Measurements from ENCODE around the gene TPSB2.
"Not testable (repeated sequence)": the region's sequence is repeated elsewhere in the genome, so short reads cannot be mapped to it uniquely, and the experiment has no call there.

Gene TPSB2

DNA sequence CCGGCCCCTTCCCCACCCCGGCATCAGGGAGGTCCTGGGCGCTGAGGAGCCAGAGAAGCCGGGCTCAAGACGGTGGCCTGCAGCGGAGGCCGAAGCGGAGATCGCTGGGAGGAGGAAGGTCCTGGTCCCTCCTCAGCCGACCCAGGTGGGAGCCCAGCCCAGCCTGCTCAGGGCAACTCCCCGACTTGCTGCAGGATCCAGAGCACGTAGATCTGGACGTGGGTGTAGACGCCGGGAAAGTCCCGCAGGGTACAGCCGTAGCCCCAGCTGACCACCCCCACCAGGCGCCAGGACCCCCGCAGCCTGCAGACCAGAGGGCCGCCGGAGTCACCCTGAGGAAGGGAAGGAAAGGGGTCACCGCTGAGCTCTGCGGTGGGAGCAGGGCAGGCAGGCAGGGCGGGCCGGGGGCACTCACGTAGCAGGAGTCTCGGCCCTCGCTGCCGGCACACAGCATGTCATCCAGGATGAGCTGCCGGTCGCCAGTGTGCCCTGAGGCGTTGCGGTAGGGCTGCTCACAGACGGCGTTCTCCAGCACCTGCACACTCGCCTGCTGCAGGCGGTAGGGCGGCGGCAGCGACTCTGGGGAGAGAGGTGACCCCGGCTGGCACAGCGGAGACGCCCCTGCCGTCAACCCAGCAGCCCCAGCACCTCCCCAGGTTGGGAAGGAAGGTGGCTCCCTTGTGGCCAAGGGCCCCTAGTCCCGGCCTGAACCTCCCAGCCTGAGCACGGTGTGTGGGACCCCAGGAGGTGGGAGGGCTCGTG, 31.3 kb upstream of the TPSB2 start:
- no peak for DNase-seq (ENCODE audit: low read depth, low spot score)

DNA sequence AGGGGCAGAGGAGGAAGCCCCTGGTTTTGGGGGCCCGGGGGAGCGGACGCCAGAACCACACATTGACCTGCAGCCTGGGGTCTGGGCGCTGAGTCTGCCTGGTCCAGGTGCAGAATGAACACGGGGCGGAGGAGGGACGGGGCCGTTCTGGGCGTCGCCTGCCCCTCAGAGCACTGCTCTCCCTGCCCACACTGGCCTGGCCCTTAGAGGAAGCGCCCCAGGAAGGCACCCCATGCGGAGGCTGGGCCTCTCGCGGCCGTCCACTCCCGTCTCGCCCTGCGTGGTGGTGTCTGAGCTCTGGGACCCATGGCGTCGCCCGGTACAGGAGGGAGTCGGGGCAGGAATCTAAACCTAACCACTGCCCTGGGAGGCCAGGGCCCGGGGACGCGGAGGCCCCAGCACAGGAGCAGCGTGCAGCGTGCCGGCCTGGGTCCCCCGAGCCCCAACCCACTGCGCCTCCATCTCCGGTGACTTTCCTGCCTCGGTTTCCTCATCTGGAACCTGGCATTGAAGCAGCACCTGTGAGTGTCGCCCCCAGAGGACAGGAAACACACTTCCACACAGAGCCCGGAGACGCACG, 30.2 kb upstream of the TPSB2 start:
- no peak for DNase-seq (ENCODE audit: low read depth, low spot score)

DNA sequence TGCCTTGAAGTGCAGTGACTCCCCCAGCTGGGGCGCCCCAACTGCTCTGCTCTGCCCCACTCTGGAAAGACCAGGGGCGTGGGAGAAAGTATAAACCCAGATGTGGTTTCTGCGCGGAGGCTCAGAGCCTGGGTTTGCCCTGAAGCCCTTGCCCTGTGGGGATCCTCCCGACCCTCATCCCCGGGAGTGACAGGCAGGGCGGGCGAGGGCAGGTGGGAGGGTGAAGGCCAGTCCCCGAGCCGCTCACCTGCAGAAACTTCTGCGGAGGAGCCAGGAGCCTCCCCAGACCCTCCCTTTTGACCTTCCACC, 29.7 kb upstream of the TPSB2 start:
- DNase-seq (ENCODE audit: low read depth, low spot score) = no peak

DNA sequence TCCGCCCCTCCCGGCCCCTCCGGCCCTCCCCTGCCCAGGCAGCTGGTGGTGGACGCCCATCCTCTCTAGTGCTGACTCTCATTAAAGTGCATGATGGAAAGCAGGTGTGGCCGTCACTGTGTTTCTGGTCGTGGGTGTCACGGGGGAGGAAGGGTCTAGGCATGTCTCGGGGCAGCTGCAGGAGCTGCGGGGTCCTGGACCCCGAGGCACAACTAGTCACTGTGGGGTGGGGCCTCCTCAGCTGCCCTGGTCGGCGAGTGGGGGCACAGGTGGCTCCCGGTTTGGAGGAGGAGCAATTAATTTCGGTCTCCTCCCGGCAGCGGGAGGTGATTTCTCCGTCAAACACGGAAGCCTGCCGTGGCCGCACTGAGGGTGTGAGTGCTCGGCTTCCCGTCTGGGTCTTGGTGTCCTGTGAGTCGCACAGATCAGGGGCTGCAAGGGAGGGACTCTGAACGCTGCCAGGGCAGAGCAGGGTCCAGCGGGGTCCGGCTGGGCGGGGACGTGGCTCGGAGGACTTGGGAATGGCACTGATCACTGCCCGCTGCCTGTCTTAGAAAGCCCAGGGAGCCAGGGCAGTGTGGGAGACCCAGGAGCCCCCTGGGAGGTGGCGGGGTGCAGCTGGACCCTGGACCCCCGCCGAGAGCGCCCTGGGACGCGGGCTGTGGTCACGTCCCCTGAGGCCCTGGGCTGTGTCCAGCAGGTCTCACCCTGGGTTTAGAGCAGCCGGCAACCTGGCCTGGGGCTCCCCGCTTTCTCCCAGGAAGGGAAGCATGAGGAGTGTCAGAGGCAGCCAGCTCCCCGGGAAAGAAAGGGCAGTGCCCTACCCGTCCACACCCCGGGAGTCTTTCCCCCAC, 29.1 kb upstream of the TPSB2 start:
- DNase-seq (ENCODE audit: low read depth, low spot score) = no peak

DNA sequence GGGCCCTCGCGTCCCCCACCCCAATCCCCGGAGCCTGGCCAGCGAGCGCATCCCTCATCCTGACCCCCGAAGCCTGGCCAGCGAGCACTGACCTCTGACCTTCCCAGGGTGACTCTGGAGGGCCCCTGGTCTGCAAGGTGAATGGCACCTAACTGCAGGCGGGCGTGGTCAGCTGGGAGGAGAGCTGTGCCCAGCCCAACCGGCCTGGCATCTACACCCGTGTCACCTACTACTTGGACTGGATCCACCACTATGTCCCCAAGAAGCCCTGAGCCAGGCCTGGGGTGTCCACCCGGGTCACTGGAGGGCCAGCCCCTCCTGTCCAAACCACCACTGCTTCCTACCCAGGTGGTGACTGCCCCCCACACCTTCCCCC, 28.2 kb upstream of the TPSB2 start:
- DNase-seq (ENCODE audit: low read depth, low spot score) = no peak

DNA sequence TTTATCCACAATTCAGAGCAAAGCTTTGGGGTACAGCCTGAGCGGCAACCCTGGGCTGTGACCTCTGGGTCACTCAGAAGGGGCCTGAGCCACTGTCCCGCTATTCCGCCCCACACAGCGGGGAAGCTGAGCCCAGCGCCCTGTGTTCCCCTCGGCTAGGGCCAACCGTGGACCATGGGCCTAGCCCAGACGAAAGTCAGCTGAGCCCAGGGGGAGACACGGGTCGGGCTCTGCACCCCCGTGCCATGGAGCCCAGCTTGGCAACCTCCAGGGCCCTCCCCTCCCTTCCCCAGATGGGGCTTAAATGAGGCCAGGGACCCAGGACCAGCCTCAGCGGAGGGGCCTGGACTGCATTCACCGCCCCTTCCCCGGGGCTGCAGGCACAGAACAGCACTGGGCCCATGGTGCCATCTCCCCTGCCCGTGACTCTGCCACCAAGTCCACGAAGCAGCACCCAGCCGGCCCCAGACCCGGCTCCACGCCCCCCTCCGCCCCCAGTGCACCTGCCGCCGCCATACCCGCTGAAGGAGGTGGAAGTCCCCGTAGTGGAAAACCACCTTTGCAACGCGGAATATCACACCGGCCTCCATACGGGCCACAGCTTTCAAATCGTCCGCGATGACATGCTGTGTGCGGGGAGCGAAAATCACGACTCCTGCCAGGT, 27.7 kb upstream of the TPSB2 start:
- DNase-seq (ENCODE audit: low read depth, low spot score) = no peak

DNA sequence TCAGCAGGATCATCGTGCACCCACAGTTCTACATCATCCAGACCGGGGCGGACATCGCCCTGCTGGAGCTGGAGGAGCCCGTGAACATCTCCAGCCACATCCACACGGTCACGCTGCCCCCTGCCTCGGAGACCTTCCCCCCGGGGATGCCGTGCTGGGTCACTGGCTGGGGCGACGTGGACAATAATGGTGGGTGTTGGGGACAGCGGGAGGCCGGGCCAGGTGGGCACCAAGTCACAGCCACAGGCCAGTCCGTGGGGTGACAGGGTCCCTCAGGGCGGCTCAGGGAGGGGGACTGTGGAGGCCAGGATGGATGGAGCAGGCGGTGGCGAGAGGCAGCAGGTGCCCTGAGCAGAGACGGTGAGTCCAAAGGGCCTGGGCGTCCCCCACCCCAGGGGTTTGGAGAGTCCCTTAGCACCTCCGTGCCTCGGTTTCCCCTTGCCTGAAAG, 26.9 kb upstream of the TPSB2 start:
- no peak for DNase-seq (ENCODE audit: low read depth, low spot score)

DNA sequence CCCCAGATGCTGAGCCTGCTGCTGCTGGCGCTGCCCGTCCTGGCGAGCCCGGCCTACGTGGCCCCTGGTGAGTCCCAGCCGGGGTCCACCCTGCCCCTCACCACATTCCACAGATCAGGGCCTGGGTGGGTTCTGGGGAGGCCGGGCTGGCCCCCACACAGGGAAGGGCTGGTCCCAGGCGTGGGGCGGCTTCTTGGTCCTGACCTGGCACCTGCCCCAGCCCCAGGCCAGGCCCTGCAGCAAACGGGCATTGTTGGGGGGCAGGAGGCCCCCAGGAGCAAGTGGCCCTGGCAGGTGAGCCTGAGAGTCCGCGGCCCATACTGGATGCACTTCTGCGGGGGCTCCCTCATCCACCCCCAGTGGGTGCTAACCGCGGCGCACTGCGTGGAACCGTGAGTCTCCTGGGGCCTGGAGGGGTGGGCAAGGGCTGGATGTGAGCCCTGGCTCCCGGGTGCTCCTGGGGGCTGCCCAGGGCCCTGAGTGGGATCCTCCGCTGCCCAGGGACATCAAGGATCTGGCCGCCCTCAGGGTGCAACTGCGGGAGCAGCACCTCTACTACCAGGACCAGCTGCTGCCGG, 26.4 kb upstream of the TPSB2 start:
- not testable (repeated sequence) for DNase-seq (ENCODE audit: low read depth, low spot score)

DNA sequence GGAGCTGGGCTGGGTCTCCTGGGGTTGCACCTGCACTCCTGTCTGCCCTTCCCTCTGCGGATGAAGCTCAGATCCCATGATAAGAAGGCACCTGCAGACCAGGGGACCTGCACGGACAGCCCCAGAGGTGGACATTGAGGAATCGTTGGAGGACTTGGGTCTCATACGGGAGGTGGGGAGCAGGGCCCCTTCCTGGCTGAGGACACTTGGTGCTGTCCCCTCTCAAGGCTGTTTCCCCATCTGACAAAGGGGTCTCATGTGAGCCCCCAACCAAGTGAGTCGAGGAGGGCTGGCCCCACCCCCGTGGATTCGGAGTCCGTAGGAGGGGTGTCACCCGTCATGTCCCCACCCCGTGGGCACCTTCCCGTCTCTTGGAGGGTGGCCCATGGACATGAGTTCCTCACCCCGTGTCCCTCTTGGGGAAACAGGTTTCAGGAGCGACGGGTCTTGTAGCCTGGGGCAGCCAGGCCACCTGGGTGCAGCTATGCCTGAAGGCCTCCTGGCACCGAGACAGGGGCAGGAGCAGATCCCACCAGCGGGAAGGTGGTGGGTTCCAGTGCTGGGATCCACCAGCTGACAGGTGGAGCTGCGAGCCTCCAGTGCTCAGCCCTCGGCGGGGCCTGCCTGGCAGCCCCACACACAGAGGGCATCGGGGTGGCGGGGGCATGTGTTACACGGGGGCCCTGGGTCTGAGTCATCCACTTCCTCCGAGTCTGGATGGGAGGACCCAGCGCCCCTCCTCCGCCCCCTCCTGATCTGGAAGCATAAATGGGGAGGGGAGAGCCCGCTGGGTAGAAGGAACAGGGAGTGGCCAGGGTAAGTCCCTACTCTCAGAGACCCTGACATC, 25.5 kb upstream of the TPSB2 start, which contains the start of gene TPSD1:
Gene TPSD1 (plus strand): TSS at position 794 of the 847 bp plus-strand sequence. CDS start 212 bp downstream, outside the sequence.
- DNase-seq (ENCODE audit: low read depth, low spot score) = not testable (repeated sequence)

DNA sequence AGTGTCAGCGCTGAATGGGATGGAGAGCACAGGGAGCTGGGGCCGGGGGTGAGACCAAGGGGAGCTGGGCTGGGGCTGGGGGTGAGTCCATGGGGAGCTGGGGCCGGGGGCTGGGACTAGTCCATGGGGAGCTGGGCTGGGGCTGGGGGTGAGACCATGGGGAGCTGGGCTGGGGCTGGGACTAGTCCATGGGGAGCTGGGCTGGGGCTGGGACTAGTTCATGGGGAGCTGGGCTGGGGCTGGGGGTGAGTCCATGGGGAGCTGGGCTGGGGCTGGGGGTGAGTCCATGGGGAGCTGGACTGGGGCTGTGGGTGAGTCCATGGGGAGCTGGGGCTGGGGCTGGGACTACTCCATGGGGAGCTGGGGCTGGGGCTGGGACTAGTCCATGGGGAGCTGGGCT, 24.8 kb upstream of the TPSB2 start:
- not testable (repeated sequence) for DNase-seq (ENCODE audit: low read depth, low spot score)

DNA sequence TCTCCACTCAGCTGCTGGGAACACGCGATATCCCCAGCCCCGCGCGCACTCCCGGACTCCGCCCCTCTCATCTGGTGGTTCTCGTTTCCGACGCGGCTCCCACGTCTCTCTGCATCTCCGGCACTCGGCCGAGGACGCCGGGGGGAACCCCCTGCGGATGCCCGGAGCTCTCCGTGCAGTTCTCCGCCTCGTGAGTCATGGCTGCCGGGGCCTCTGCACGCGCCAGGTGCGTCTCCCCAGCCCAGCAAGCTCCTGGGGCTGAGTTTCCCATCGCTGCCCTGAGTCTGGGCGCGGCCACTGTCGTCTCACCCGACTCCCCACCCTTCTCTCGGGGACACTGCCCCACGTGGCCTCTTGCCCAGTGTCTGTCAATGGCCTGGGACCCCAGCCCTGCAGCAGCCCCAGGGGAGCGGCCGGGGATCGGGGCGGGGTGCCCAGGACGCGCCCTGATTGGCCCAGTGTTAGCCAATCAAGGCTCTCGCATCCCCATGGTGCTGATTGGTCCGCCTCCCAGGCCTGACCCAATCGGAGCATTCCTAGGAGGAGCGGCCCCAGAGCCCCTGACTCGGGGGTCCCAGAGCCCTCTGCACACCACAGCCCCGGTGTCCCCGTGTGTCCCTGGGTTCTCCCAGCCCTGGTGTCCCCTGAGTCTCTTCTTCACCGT, 23.8 kb upstream of the TPSB2 start:
- not testable (repeated sequence) for DNase-seq (ENCODE audit: low read depth, low spot score)

DNA sequence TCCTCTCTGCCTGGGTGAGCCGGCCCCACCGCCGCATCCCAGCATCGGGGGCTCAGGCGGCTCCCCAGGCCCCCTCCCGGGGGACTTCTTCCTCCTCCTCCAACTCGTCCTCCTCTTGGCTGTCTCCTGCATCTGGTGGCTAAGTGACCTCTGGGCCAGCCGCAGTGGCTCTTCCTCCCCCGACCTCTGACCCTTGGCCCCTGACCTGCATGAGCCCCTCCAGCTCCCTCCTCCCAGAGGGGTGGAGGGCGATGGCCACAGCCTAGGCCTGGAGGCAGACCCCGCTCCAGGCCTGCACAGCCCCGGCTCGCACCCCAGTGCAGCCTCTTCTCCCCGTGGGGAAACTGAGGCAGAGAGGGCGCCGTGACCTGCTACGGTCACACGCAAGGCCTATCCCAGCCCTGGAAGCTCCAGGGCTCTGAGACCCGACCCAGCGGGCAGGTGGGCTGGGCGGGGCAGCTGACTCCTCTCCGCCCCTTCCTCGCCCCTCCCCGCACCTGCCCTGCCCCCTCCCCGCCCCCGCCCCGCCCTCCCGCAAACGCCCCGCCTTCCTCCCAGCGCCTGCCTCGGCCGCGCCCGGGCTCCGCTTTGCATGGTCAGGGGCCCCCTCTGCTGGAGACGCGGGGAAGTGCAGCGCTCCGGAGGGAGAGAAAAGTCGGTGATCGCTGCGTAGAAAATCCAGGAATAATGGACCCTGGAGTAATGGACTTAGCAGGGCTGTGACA, 19.2 kb upstream of the TPSB2 start:
- not testable (repeated sequence) for DNase-seq (ENCODE audit: low read depth, low spot score)

DNA sequence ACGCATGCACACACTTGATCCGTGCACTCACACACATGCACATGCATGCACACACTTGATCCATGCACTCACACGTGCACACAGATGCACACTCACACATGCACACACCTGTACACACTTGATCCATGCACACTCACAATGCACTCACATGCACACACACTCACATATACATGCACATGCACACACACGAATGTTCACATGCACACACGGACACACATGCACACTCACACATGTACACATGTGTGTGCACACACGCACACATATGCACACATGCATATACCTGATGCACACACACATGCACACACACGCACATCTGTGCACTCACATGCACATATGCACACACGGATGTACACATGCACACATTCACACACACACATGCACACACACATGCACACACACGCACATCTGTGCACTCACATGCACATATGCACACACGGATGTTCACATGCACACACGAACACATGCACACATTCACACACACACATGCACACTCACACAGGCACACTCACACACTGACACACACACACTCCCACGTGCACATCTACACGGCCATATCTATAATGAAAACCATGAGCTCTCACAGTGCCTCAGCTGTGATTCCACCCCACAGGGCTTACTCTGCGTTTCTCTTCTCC, 18.0 kb upstream of the TPSB2 start:
- DNase-seq (ENCODE audit: low read depth, low spot score) = not testable (repeated sequence)

DNA sequence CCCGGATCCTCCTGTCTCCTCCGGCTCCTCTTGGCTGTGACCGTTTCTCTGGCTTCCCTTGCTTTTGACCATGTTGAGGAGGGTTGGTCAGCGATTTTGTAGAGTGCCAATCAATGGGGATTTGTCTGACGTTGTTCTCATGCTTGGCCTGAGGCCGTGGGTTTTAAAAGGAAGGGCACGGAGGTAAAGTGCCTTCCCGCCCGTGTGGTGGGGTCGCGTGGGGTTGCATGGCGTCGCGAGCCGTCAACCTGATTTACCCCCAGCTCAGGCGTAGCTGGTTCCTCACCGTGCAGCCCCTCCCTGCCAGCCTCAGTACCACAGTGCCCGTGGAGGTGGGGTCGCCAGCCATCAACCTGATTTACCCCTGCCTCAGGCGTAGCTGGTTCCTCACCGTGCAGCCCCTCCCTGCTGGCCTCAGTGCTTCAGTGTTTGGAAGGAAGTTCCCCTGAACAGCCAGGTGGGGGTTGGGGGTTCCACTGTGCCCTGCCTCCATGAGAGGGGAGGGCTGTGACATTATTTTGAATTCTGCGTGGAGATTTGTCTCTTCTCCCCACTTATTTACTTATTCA, 15.6 kb upstream of the TPSB2 start:
- DNase-seq (ENCODE audit: low read depth, low spot score) = no peak

DNA sequence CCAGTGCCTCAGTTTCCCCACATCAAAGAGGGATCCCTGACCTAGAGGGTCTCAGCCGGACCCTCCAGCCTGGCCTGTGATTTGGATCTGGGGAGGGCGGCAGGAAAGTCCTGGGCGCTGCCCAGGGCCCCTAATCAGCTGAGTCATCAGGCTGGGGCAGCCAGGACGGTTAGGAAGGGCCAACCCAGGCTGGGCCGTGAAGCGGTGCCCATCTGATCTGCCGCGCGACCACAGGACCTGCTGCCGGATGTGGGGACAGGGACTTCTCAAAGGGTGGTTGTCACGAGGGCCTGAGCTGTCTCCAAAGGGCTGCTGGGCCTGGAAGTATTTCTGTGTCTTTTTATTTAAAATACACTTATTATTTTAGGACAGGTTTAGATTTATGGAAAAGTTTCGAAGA, 14.9 kb upstream of the TPSB2 start:
- no peak for DNase-seq (ENCODE audit: low read depth, low spot score)

DNA sequence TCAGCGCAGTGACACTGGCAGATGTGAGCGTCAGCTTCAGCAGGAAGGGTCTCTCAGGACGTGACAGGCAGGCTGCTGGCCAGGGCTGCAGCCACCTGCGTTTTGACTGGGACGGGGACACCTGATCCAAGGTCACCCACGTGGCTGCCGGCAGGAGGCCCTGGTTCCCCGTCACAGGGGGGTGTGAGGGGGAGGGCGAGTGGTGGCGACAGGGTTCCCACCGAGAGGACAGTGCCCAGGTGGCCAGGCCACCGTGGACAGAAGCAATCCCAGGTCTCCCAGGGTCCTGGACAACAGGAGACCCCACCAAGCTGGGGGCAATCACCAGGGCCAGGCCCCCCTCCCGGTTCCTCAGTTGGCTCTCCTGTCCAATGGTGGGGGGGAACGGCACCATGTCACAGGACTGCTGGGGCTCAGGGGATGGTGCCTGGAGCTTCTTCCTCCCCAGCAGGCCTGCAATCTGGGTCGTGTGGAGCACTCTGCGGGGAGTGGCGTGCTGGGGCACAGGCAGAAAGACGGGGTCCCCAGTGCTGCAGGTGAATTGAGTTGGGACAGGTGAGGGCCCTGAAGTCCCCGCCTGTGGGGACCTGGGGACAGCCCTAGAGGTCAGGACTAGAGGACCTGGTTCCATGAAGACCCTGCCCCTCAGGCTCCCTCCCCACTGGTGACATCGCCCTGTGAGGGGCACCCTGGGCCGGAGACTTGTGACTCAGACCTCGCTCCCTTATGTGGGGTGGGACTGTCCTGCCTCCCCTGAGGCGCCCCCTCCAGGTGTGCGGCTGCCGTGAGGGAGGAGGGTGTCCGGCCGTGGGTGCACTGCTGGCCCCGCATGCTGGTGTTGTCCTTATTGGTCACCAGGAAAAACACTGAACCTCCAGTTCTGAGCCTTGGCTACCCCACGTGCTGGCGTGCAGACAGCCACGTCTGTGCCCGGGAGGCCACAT, 14.2 kb upstream of the TPSB2 start:
- DNase-seq (ENCODE audit: low read depth, low spot score) = not testable (repeated sequence)

DNA sequence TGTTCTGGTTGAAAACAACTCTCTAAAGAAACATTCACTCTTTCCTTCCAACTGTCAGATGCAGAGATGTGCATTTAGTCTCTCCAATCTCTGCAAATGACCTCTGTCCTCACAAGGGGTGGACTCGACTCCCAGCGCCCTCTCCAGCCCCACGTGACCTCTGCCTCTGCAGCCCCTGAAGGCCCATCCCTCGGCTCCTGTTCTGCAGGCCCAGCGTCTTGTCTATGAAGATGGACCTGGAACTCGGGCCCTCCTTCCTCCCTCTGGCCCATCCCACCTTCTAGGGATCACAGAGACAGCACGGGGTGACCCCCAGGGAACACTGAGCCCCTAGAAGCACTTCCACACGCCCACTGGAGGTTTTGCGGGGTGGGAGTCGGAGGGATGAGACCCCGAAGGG, 13.4 kb upstream of the TPSB2 start:
- not testable (repeated sequence) for DNase-seq (ENCODE audit: low read depth, low spot score)

Data from activated CD4-positive, CD25-positive, alpha-beta regulatory T cell treated with anti-CD3 and anti-CD28 coated beads, Interleukin-2, amount 50 U/mL, for 16 hours (primary cell).